Esophagus muscularis mucosa (tissue), 3 donors: ENCODE measurements around the gene GADL1.

Experiments used
- CTCF ChIP-seq, 3 experiments: fragments of 200-600 bp in 2 of 3; fragments of 450-650 bp in 1 of 3; sonication (generic) in 2 of 3; IDR thresholded peaks; one replicate each; pipeline ENCODE4 v1.5.1; 2017 to 2019; ENCODE audit warnings: antibody characterized with exemption in 3 of 3, mild to moderate bottlenecking in 2 of 3, moderate library complexity in 1 of 3
- POLR2A ChIP-seq: fragments of 450-650 bp; IDR thresholded peaks from one replicate; pipeline ENCODE4 v1.6.1; 2017; ENCODE audit warnings: antibody characterized with exemption, moderate library complexity, mild to moderate bottlenecking, low read depth

- TF ChIP-seq CTCF (IDR thresholded peaks at IDR 0.05), result no peak
- no peak for TF ChIP-seq POLR2A
Measured at GRCh38 chr3:30770387-30770786, 124.1 kb downstream of the GADL1 start.
